ENCODE measurements around the gene MYO5A.

The MYO5A gene

GRCh38 chr15:52352086-52352485 lies 176.6 kb downstream of the MYO5A start:
- DNase-seq, result no peak

DNA sequence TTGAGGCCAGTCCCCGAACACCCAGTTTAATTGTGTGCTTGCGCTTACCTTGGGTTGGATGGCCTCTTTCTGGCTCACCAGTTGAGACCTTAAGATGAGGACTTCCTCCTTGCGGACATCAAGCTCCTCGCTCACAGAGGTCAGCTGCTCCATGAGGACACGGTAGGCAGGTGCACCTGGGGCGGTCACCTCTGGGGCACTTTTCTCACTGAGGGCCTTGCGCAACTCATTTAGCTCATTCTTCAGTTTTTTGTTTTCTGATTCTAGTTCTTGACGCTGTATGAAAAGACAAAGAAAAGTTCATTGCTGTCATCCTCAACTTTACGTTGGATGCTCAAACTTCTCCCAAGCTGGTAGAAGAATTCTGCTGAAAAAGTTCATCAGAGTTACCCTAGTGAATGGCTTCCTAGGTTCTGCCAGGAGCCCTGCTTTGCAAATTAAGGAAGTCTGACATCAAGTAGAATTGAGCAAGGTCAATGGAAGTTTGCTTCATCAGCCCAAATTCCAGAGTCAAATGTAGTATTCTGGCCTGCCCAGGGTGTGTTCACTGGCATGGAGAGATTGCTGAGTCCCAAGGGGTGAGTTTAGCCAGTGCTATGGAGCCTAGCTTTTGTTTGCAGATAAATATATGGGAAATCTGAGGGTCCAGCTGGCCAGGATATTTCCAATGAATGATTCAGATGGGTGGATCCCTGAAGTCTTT lies 177.3 kb downstream of the MYO5A start:
- DNase-seq, result no peak

DNA sequence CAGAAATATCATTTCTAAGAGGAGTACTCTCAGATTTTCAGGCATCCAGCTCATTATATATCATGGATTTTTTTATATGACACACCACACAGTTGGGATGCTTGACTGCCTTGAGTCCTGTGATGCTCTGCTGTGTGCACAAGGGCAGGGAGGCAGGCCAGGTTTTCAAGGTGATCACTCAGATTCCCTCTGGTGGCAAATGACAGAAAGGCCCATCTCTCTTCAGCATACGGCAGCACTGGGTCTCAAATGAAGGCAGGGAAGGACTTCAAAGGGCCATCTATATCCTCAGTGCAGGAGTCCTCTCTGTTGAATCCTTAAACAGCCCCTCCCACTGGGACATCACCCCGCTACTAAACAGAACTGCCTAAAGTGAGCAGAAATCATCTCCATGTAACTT lies 178.3 kb downstream of the MYO5A start:
- no peak for DNase-seq

DNA sequence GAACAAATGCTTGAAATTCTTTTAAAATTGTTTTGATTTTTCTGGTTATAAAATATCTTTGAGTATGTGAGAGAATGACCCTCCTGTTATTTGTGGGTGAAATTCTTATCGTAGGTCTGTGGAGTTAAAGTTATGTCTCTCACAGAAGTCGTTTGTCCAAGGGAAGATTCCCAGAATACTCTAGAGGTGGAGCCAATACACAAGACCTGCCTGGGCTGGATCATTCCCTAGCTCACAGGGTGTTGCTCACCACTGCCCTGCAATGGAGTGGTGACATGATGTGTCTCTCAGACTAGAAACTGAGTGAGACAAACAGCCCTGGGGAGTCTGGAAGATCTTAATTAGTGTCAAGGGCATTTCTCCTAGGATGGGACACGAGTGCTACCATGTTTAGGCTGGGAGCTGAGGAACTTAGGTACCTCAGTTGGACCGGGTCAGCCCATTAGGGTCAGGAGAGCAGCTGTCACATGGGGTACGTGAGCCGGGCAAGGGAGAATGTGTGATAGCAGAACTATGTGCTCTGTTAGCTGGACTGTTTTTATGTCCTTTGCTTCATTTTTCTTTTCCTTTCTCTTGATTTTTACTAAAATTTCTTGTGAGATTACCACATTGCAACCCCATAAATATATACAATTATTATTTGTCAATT lies 179.5 kb downstream of the MYO5A start:
- DNase-seq, result no peak

DNA sequence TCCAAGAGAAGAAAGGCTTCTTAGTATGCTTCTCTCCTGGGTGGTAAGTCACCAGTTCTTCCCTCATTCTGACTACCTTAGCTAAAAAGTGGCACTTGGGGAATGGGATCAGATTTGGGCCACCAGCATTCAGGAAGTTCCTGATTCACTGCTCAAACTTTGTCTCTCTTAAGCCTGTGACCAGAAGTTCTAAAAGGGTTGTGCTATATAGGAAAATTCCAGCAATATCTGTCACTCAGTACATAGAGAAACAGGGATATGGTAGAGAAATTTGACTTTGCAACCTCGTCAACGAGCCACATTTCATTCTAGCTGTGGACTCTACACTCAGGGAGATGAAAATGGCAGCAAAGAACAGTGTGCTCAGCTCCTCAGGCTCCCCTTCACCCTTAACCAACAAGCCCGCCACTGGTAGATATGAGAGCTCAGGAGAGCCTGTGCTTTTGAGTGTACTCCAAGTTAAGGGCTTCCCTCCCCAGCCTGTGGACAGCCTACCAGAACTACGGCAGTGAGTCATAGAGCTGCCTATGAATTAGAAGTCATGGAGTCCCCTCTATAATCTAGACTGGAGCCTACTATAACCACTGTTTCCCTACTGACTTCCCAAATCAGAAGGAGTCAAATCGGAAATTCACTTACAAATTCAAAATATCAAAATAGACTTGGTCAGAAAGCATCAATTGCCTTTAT lies 180.5 kb downstream of the MYO5A start:
- no peak for DNase-seq

DNA sequence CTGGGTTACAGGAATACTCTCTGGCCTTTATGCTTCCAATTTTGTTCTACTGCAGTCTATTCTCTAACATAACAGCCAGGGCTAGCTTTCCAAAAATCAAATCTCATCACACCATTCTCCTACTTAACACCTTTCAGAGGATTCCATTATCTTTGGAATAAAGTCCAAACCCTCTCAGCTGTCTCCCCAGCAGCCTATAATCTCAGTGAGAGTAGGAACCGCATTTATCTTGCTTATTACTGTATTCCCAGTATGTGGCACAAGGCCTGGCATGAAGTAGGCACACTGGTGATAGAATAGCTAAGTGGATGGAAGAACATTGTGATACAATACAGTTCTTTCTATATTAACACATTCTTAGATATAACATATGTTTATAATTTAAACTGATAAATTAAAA lies 184.1 kb downstream of the MYO5A start:
- DNase-seq, result no peak

DNA sequence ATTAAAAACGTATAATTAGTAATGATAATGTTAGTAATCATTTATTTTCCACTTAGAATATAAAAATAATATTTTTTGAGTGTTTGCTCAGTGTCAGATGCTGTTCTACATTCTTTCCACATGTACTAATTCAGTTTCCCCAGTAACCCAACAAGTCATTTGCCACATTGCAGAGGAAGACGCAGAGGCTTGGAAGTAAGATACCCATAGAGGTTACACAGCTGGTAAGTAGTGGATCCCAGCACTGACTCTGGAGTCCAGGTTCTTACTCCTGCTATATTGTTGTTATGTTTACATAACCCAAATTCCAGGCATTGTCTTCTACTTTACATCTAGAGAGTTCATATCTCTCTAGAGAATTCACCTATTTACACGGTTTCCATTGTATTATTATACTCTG lies 184.8 kb downstream of the MYO5A start:
- DNase-seq, result no peak

GRCh38 chr15:52340093-52340492 lies 188.6 kb downstream of the MYO5A start:
- DNase-seq, result no peak

DNA sequence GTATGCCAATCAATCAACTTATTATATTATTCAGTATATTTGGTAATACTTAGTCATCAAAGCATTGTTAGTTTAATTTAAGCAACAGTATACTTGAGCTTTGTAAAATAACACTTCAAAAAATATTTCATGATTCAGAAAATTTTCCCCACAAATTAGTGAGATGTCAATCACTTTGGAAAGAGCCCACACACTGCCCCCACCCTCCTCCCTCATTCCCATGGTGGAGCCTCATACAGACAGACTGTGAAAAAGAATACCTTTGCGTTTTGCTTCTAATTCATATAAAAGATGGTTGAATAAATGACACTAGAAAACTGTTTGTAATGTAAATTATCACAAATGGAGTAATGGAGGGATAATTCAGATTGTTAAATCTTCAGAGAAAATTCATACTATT lies 189.8 kb downstream of the MYO5A start:
- no peak for DNase-seq

DNA sequence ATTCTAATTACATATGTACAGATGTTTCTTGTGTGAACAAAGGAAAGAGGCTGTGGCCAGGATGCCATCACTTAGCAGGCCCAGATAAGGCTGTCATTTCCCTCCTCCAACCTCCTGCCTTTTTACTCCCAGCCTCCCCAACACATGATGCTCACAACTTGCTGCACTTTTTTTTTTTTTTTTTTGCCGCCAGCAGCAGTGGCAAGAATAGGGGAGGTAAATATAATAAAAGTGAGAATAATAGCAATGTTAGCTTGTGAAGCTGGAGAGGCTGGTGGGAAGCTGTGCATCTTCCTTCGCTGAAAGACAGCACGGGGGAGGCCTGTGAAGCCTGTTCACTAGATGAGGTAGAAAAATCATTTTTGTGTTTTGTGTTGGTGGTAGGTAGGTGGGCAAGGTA lies 190.6 kb downstream of the MYO5A start:
- no peak for DNase-seq

GRCh38 chr15:52337198-52337853 lies 191.4 kb downstream of the MYO5A start:
- DNase-seq, result no peak

DNA sequence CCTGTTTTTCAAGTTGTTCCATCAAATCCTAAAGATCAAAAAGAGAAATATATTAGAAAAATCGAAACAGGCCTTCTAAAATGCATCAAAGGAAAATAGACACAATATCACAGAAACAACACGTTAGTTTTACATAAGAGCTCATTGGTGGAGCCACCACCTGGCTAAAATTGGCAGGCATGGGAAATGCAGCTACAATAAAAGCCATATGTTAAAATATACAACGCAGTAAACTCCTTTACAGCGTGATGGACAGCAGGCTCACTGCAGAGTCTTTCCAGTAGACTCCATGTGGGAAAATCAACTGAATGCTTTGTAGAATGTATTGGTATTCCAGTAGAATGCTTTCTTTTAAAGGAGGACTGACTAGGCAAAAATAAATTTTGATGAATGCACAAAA lies 192.2 kb downstream of the MYO5A start:
- DNase-seq, result no peak

DNA sequence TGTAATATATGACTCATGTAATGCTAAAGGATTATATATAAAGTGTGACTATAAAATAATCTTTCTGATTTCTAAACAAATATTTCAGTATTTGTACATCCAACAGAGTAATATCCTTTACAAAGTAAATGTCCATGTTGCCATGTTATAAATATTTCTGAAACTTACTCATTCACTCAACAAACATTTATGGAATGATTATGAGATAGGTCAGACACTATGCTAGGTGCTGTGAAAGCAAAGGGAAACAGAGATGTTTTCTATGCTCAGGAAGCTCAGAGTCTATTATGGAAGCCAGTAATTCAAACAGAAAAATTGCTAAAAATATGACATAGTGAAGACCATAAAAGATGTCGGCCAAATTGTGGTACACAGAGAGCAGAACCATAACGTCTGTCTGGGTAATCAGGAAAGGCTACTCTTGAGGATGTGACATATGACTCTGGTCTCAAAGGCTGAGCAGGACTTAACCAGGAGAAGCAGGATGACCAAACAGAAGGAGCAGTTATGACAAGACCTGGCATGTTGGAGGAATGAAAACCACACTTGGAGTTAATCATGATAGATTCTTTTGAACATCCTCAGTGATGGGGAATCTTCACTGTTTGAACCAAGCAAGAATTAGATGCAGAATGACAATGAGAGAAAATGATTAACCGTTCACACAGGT lies 194.1 kb downstream of the MYO5A start:
- no peak for DNase-seq

GRCh38 chr15:52331490-52332240 lies 197.0 kb downstream of the MYO5A start:
- DNase-seq, result no peak

- no peak for DNase-seq
Observed at GRCh38 chr15:52329987-52330386, 198.7 kb downstream of the MYO5A start.

GRCh38 chr15:52329150-52329549 lies 199.5 kb downstream of the MYO5A start:
- DNase-seq, result no peak

- DNase-seq, result no peak
Observed at GRCh38 chr15:52328680-52329079, 200.0 kb downstream of the MYO5A start.

- no peak for DNase-seq
Observed at GRCh38 chr15:52326756-52327155, 201.9 kb downstream of the MYO5A start.

GRCh38 chr15:52324109-52324508 lies 204.6 kb downstream of the MYO5A start:
- no peak for DNase-seq

GRCh38 chr15:52318729-52319500 lies 209.8 kb downstream of the MYO5A start:
- peak; percentile 15 for DNase-seq

GRCh38 chr15:52317688-52318087 lies 211.0 kb downstream of the MYO5A start:
- DNase-seq, result no peak

- no peak for DNase-seq
Observed at GRCh38 chr15:52317022-52317421, 211.7 kb downstream of the MYO5A start.
